Keratinocyte (primary cell): ENCODE results near the gene DIAPH2.

Experiments
- CTCF ChIP-seq, 3 experiments: IDR thresholded peaks in 1 of 3; conservative IDR thresholded peaks in 1 of 3; optimal IDR thresholded peaks in 1 of 3; 2 replicates in 2 of 3; 3 replicates in 1 of 3; pipeline versions ENCODE3 to v1.5.1; 2011; ENCODE audit warnings: low read length in 3 of 3, mild to moderate bottlenecking in 3 of 3, moderate library complexity in 2 of 3, control low read depth in 1 of 3, inconsistent platforms in 1 of 3; ENCODE audit not compliant: insufficient read depth in 2 of 3; ENCODE audit errors: extremely low read depth in 1 of 3
- EZH2 ChIP-seq: IDR thresholded peaks from one replicate; pipeline ENCODE4 v1.6.1; 2012; ENCODE audit warnings: inconsistent platforms, mild to moderate bottlenecking, low read length, moderate library complexity

GRCh38 chrX:97446298-97446882 is 761.7 kb downstream of the DIAPH2 start:
- no peak for TF ChIP-seq CTCF (optimal IDR thresholded peaks at IDR 0.05 in 1 of 3, IDR thresholded peaks at IDR 0.05 in 1 of 3, conservative IDR thresholded peaks at IDR 0.05 in 1 of 3; ENCODE audit: extremely low read depth in 1 of 3, insufficient read depth in 2 of 3, low read length in 3 of 3)
- no peak for TF ChIP-seq EZH2
